HepG2 (cell line): ENCODE results near the gene EEF1A1. TPM values are rescaled to one million over a fixed set of nuclear protein-coding genes. Genes with fewer than 3 reads are reported as not detected.

ENCODE experiments used
- ADNP ChIP-seq: sonication (generic); formaldehyde crosslinking; IDR thresholded peaks from 2 replicates; pipeline ENCODE4 v1.4.0; 2020; ENCODE audit warnings: missing genetic modification reagents
- HNF4G ChIP-seq, 2 experiments: sonication (generic) in 1 of 2; formaldehyde crosslinking in 1 of 2; IDR thresholded peaks; 2 replicates each; pipeline versions ENCODE4 v1.4.0 to v1.6.1; 2011 to 2020; ENCODE audit warnings: borderline replicate concordance in 2 of 2, low read depth in 2 of 2, mild to moderate bottlenecking in 2 of 2, low read length in 1 of 2, missing genetic modification reagents in 1 of 2, moderate library complexity in 1 of 2
- NFIC ChIP-seq: IDR thresholded peaks from 2 replicates; pipeline ENCODE4 v1.6.1; 2012; ENCODE audit warnings: mild to moderate bottlenecking, low read length, inconsistent platforms
- SNRNP70 ChIP-seq: fragments of 200-400 bp; formaldehyde crosslinking; IDR thresholded peaks from 2 replicates; pipeline ENCODE4 v1.6.1; 2017; ENCODE audit warnings: mild to moderate bottlenecking, low read depth, low read length, moderate library complexity
- SP1 ChIP-seq, 2 experiments: fragments of 450-650 bp in 1 of 2; sonication (generic) in 1 of 2; formaldehyde crosslinking in 1 of 2; IDR thresholded peaks; 2 replicates each; pipeline versions ENCODE4 v1.4.0 to v1.6.1; 2016 to 2020; ENCODE audit warnings: missing genetic modification reagents in 1 of 2
- TAF15 ChIP-seq: fragments of 200-400 bp; formaldehyde crosslinking; IDR thresholded peaks from one replicate; pipeline ENCODE4 v1.6.1; 2018; ENCODE audit warnings: mild to moderate bottlenecking, low read depth, low read length; ENCODE audit not compliant: poor library complexity, severe bottlenecking
- XBP1 ChIP-seq: sonication (generic); formaldehyde crosslinking; IDR thresholded peaks from 2 replicates; pipeline ENCODE4 v1.5.0; 2020; ENCODE audit warnings: missing genetic modification reagents
- ZC3H4 ChIP-seq: sonication (generic); formaldehyde crosslinking; IDR thresholded peaks from 2 replicates; pipeline ENCODE4 v1.4.0; 2020; ENCODE audit warnings: missing genetic modification reagents, borderline replicate concordance
- ZNF180 ChIP-seq: sonication (generic); formaldehyde crosslinking; IDR thresholded peaks from 2 replicates; pipeline ENCODE4 v1.4.0; 2020; ENCODE audit warnings: low read depth, missing genetic modification reagents, borderline replicate concordance
- ZNF205 ChIP-seq: IDR thresholded peaks from 2 replicates; pipeline ENCODE4 v1.6.1; 2018; ENCODE audit warnings: missing biosample characterization, missing genetic modification reagents
- ZNF552 ChIP-seq: sonication (generic); formaldehyde crosslinking; IDR thresholded peaks from 2 replicates; pipeline ENCODE4 v1.9.0; 2022; ENCODE audit warnings: missing genetic modification reagents, mild to moderate bottlenecking, borderline replicate concordance
- ZNF556 ChIP-seq: sonication (generic); formaldehyde crosslinking; IDR thresholded peaks from 2 replicates; pipeline ENCODE4 v1.4.0; 2020; ENCODE audit warnings: mild to moderate bottlenecking, missing genetic modification reagents, borderline replicate concordance
- ZNF557 ChIP-seq: sonication (generic); formaldehyde crosslinking; IDR thresholded peaks from 2 replicates; pipeline ENCODE4 v1.4.0; 2020; ENCODE audit warnings: missing genetic modification reagents
- ZNF775 ChIP-seq: sonication (generic); formaldehyde crosslinking; IDR thresholded peaks from 2 replicates; pipeline ENCODE4 v1.4.0; 2020; ENCODE audit warnings: missing genetic modification reagents, mild to moderate bottlenecking, moderate library complexity, borderline replicate concordance
- ZNF879 ChIP-seq: sonication (generic); formaldehyde crosslinking; IDR thresholded peaks from 2 replicates; pipeline ENCODE4 v1.8.1; 2023; ENCODE audit warnings: missing genetic modification reagents
- ZSCAN31 ChIP-seq: sonication (generic); formaldehyde crosslinking; IDR thresholded peaks from 2 replicates; pipeline ENCODE4 v1.5.0; 2020; ENCODE audit warnings: low read depth, mild to moderate bottlenecking, missing genetic modification reagents
- polyA plus RNA-seq, 8 experiments: library from polyadenylated mRNA; depleted of rRNA in 3 of 8; stranded (reverse) in 7 of 8; unstranded in 1 of 8; fragments of >200 nt; fragmentation: Illumina TruSeq in 4 of 8; extraction: Trizol in 4 of 8; gene quantifications; 2 replicates each; pipeline versions ENCODE4 v1.2.1 to v1.2.3, GENCODE V29; 2011 to 2016; ENCODE audit warnings: low read depth in 4 of 8, missing spikeins in 1 of 8, mixed read lengths in 1 of 8; ENCODE audit not compliant: insufficient read depth in 1 of 8
- total RNA-seq, 5 experiments: library from RNA; depleted of rRNA; stranded (reverse); fragments of >200 nt; fragmentation: Illumina TruSeq; extraction: Trizol; gene quantifications; 2 replicates each; pipeline ENCODE4 v1.2.3, GENCODE V29; 2016; ENCODE audit warnings: low read depth in 1 of 5
- TF ChIP-seq, protein P1 (sequence below): sonication (generic); formaldehyde crosslinking; IDR thresholded peaks from 2 replicates; pipeline ENCODE4 v1.4.0; 2020; ENCODE audit warnings: mild to moderate bottlenecking, missing genetic modification reagents
- TF ChIP-seq, protein P2 (sequence below): sonication (generic); formaldehyde crosslinking; IDR thresholded peaks from 2 replicates; pipeline ENCODE4 v1.5.0; 2020; ENCODE audit warnings: mild to moderate bottlenecking, missing genetic modification reagents, moderate library complexity
- TF ChIP-seq, protein P3 (sequence below): sonication (generic); formaldehyde crosslinking; IDR thresholded peaks from 2 replicates; pipeline ENCODE4 v1.5.0; 2020; ENCODE audit warnings: mild to moderate bottlenecking, missing genetic modification reagents

EEF1A1 gene
- total and polyA plus RNA-seq, 2 of the 13 experiments (the other 11 are each of a cell fraction or from before 2014, with no cell fraction given) = 13,726 to 17,172 TPM

DNA sequence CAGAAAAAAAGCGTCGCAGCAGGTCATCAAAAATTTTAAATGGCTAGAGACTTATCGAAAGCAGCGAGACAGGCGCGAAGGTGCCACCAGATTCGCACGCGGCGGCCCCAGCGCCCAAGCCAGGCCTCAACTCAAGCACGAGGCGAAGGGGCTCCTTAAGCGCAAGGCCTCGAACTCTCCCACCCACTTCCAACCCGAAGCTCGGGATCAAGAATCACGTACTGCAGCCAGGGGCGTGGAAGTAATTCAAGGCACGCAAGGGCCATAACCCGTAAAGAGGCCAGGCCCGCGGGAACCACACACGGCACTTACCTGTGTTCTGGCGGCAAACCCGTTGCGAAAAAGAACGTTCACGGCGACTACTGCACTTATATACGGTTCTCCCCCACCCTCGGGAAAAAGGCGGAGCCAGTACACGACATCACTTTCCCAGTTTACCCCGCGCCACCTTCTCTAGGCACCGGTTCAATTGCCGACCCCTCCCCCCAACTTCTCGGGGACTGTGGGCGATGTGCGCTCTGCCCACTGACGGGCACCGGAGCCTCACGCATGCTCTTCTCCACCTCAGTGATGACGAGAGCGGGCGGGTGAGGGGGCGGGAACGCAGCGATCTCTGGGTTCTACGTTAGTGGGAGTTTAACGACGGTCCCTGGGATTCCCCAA lies at the start of gene EEF1A1 (continued):
- TF ChIP-seq, protein P1, sequence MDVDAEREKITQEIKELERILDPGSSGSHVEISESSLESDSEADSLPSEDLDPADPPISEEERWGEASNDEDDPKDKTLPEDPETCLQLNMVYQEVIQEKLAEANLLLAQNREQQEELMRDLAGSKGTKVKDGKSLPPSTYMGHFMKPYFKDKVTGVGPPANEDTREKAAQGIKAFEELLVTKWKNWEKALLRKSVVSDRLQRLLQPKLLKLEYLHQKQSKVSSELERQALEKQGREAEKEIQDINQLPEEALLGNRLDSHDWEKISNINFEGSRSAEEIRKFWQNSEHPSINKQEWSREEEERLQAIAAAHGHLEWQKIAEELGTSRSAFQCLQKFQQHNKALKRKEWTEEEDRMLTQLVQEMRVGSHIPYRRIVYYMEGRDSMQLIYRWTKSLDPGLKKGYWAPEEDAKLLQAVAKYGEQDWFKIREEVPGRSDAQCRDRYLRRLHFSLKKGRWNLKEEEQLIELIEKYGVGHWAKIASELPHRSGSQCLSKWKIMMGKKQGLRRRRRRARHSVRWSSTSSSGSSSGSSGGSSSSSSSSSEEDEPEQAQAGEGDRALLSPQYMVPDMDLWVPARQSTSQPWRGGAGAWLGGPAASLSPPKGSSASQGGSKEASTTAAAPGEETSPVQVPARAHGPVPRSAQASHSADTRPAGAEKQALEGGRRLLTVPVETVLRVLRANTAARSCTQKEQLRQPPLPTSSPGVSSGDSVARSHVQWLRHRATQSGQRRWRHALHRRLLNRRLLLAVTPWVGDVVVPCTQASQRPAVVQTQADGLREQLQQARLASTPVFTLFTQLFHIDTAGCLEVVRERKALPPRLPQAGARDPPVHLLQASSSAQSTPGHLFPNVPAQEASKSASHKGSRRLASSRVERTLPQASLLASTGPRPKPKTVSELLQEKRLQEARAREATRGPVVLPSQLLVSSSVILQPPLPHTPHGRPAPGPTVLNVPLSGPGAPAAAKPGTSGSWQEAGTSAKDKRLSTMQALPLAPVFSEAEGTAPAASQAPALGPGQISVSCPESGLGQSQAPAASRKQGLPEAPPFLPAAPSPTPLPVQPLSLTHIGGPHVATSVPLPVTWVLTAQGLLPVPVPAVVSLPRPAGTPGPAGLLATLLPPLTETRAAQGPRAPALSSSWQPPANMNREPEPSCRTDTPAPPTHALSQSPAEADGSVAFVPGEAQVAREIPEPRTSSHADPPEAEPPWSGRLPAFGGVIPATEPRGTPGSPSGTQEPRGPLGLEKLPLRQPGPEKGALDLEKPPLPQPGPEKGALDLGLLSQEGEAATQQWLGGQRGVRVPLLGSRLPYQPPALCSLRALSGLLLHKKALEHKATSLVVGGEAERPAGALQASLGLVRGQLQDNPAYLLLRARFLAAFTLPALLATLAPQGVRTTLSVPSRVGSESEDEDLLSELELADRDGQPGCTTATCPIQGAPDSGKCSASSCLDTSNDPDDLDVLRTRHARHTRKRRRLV (CRISPR knock-in tag) = peak; percentile 63; the same call in 1 of the 2 replicates
- TF ChIP-seq TAF15 (no peak), ZSCAN31 (CRISPR knock-in tag) (0 out of 2 replicates have a peak, but pooled peaks have one; percentile 1), SP1 (IDR thresholded peaks at IDR 0.05) (no peak), SP1 (CRISPR knock-in tag; IDR thresholded peaks at IDR 0.05) (peak; percentile 85), ZNF180 (no peak), ZC3H4 (CRISPR knock-in tag) (0 out of 2 replicates have a peak, but pooled peaks have one; percentile 93), HNF4G (IDR thresholded peaks at IDR 0.05; ENCODE audit: borderline replicate concordance, low read depth, low read length) (peak; percentile 30; the same call in 1 of the 2 replicates), HNF4G (CRISPR knock-in tag; IDR thresholded peaks at IDR 0.05; ENCODE audit: borderline replicate concordance, low read depth) (0 out of 2 replicates have a peak, but pooled peaks have one; percentile 56), ZNF556 (no peak; the same call in 1 of the 2 replicates), NFIC (peak; percentile 83), ZNF557 (CRISPR knock-in tag) (0 out of 2 replicates have a peak, but pooled peaks have one; percentile 37), ZNF775 (CRISPR knock-in tag) (no peak), ZNF205 (CRISPR knock-in tag) (peak; percentile 50; the same call in 1 of the 2 replicates), XBP1 (CRISPR knock-in tag) (no peak), ZNF879 (no peak), ZNF552 (CRISPR knock-in tag) (no peak; the same call in 1 of the 2 replicates), ADNP (CRISPR knock-in tag) (no peak), SNRNP70 (no peak)
- TF ChIP-seq, protein P2, sequence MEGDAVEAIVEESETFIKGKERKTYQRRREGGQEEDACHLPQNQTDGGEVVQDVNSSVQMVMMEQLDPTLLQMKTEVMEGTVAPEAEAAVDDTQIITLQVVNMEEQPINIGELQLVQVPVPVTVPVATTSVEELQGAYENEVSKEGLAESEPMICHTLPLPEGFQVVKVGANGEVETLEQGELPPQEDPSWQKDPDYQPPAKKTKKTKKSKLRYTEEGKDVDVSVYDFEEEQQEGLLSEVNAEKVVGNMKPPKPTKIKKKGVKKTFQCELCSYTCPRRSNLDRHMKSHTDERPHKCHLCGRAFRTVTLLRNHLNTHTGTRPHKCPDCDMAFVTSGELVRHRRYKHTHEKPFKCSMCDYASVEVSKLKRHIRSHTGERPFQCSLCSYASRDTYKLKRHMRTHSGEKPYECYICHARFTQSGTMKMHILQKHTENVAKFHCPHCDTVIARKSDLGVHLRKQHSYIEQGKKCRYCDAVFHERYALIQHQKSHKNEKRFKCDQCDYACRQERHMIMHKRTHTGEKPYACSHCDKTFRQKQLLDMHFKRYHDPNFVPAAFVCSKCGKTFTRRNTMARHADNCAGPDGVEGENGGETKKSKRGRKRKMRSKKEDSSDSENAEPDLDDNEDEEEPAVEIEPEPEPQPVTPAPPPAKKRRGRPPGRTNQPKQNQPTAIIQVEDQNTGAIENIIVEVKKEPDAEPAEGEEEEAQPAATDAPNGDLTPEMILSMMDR (CRISPR knock-in tag) = peak; percentile 35
- TF ChIP-seq, protein P3, sequence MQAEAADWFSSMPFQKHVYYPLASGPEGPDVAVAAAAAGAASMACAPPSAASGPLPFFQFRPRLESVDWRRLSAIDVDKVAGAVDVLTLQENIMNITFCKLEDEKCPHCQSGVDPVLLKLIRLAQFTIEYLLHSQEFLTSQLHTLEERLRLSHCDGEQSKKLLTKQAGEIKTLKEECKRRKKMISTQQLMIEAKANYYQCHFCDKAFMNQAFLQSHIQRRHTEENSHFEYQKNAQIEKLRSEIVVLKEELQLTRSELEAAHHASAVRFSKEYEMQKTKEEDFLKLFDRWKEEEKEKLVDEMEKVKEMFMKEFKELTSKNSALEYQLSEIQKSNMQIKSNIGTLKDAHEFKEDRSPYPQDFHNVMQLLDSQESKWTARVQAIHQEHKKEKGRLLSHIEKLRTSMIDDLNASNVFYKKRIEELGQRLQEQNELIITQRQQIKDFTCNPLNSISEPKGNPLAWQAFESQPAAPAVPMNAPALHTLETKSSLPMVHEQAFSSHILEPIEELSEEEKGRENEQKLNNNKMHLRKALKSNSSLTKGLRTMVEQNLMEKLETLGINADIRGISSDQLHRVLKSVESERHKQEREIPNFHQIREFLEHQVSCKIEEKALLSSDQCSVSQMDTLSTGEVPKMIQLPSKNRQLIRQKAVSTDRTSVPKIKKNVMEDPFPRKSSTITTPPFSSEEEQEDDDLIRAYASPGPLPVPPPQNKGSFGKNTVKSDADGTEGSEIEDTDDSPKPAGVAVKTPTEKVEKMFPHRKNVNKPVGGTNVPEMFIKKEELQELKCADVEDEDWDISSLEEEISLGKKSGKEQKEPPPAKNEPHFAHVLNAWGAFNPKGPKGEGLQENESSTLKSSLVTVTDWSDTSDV = no peak
